GM12891 (cell line): ENCODE results near the gene SLC6A13.

Source experiments
- PAX5 ChIP-seq: IDR thresholded peaks from 2 replicates; pipeline ENCODE4 v1.6.1; 2011; ENCODE audit warnings: low read length, moderate library complexity, mild to moderate bottlenecking; ENCODE audit not compliant: insufficient read depth, severe bottlenecking
- POLR2A ChIP-seq: IDR thresholded peaks from 2 replicates; pipeline ENCODE4 v1.6.1; 2011; ENCODE audit warnings: low read depth, low read length, control low read depth
- POLR2AphosphoS5 ChIP-seq: IDR thresholded peaks from 2 replicates; pipeline ENCODE4 v1.6.1; 2011; ENCODE audit warnings: low read depth, low read length, control low read depth

DNA sequence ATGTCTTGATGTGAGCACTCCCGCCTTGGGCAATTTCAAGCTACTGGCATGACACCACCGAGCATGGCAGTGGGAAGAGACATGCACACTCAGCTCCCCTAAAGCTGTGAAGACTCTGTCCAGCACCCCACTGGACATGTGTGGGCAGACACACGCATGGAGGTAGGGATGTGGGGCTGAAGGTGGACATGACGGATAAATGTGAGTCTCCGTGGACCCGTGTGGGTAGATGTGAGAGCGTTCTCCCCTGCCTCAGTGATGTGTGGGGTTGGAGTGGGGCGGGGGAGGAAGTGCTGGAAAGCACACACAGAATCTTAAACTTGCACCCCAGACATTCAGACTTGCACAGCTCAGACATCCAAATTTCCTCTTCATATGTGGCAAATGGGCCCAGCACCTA, 61.3 kb downstream of the SLC6A13 start:
- TF ChIP-seq POLR2A: no peak
- TF ChIP-seq POLR2AphosphoS5: no peak
- TF ChIP-seq PAX5: no peak
